DND-41 (cell line): Measurements from ENCODE around the gene NXPH1.

Experiments used
- EZH2 ChIP-seq: IDR thresholded peaks from 3 replicates; pipeline ENCODE4 v1.6.1; 2012; ENCODE audit warnings: borderline replicate concordance, low read depth, mild to moderate bottlenecking, moderate library complexity, low read length, inconsistent platforms; ENCODE audit not compliant: severe bottlenecking
- TF ChIP-seq, protein P1 (sequence below): IDR thresholded peaks from 2 replicates; pipeline ENCODE4 v1.5.1; 2012; ENCODE audit warnings: borderline replicate concordance, low read length, moderate library complexity, mild to moderate bottlenecking; ENCODE audit not compliant: poor library complexity, severe bottlenecking; ENCODE audit errors: extremely low read depth

DNA sequence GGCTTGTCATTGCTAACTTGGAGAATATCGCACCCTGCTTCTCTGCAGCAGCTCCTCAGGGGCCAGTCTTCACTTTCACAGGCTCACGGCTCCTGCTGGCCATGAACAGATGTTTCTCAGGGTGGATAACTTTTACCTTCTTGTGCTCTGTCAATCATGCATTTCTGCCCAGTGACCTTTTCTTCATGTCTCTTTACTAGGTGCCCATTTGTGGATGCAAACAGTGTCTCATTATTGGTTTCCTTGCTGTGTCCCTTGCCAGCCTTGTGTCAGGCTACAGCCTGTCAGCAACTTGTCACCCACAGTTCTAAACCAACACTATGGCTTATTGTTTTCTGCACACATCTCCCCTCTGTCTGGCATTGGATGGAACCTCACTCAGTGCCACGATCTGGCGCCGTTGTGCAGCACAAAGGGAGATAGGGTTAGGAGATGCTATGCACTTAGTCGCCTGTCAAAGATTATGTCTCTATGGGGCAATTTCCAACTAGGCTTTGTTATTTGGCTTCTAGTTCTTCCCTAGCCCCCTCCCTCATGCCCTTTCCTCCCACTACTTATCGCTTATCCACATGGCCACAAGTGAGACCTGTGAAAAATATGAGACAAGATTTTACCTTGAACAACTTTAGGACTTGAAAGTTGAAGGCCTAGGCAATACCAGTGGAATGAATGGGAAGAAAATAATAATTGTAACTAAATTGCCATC lies 45.7 kb upstream of the NXPH1 start:
- TF ChIP-seq, protein P1, sequence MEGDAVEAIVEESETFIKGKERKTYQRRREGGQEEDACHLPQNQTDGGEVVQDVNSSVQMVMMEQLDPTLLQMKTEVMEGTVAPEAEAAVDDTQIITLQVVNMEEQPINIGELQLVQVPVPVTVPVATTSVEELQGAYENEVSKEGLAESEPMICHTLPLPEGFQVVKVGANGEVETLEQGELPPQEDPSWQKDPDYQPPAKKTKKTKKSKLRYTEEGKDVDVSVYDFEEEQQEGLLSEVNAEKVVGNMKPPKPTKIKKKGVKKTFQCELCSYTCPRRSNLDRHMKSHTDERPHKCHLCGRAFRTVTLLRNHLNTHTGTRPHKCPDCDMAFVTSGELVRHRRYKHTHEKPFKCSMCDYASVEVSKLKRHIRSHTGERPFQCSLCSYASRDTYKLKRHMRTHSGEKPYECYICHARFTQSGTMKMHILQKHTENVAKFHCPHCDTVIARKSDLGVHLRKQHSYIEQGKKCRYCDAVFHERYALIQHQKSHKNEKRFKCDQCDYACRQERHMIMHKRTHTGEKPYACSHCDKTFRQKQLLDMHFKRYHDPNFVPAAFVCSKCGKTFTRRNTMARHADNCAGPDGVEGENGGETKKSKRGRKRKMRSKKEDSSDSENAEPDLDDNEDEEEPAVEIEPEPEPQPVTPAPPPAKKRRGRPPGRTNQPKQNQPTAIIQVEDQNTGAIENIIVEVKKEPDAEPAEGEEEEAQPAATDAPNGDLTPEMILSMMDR = no peak
- TF ChIP-seq EZH2 = no peak
